Cortex of kidney (tissue), 1 donor: Measurements from ENCODE around the gene FSTL1.

Experiments used
- DNase-seq: peaks from one replicate; lab custom pipeline; 2025; lab: John Stamatoyannopoulos, UW

Gene FSTL1

GRCh38 chr3:120440001-120440703 lies 10.6 kb downstream of the FSTL1 start:
- DNase-seq, result no peak

- no peak for DNase-seq
These were observed 12.0 kb downstream of the FSTL1 start for GRCh38 chr3:120438665-120439370.

DNA sequence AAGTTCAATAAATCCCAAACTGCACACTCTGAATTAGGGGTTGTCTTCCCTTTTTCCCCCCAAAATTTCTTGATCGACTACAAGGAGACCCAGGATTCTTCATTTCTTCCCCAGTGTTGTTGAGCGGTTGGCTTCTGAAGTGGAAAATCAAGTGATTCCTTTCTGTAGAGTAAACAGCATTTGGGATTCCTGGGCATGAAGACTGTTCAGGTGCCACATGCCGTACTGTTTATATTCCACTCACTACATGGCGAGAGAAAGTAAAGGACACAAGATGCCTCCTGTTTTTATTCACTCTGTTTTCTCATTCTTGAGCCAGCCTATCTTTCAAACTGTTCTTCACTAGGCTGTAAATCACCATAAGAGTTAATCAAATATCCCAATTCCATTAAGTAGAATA lies 12.6 kb downstream of the FSTL1 start:
- no peak for DNase-seq

DNA sequence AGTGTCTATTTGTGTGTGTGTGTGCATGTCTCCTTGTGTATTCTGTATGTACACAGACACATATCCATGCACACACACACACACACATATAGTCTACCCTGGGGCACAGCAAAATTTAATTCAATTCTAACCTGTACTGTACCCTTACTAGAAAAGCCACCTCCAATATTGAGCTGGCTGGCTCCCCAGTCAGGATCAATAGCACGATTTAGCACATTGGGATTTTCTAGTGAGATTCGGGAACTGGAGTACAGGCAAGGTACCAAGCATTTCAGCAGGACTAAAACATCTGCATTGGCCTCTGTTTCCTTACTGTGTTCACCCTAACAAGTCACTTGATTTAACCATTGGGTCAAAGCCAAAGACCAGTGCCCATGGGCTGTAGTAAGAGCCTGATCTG lies 13.2 kb downstream of the FSTL1 start:
- no peak for DNase-seq

GRCh38 chr3:120436523-120437050 lies 14.2 kb downstream of the FSTL1 start:
- no peak for DNase-seq

GRCh38 chr3:120435621-120436020 lies 15.2 kb downstream of the FSTL1 start:
- no peak for DNase-seq

- no peak for DNase-seq
These were observed 17.0 kb downstream of the FSTL1 start for GRCh38 chr3:120433662-120434331.

- DNase-seq, result no peak
These were observed 18.5 kb downstream of the FSTL1 start for GRCh38 chr3:120432150-120432860.

GRCh38 chr3:120429921-120430361 lies 20.9 kb downstream of the FSTL1 start:
- DNase-seq, result no peak

DNA sequence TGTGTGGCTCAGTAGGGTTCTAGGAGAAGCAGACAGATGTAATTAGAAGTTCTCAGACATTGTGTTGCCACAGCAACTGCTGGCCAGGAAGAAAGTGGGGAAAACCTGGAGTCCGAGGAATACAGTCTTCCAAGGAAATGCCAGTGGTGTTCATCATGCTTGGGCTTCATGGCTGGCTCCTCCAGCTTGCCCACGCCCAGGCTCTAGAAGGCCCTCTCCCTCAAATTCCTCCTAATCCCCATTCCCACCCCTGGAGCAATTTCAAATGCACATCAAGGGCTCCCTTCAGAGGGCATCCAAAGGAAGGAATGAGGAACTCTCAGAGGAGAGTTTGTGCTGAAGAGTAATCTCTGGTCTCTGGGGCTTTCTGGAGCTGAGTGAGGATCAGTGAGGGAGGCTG lies 21.9 kb downstream of the FSTL1 start:
- no peak for DNase-seq

DNA sequence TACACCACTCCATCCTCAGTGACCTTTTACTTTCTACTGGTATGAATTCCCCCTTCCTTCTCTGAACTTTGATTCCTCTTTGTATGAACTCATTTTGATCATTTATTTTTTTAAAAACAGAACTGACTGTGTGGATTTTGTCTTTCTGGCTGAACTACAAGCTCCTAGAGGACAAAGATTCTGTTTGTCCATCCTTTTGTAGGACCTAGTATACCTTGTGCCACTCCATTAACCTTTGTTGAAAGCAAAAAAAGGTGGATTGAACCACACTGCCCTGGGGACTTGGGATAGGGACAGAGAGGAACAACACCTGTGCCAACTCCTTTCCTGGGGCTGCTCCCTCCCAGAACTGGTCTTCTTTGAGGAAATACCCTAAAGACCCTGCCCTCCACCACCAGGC lies 23.6 kb downstream of the FSTL1 start:
- no peak for DNase-seq

DNA sequence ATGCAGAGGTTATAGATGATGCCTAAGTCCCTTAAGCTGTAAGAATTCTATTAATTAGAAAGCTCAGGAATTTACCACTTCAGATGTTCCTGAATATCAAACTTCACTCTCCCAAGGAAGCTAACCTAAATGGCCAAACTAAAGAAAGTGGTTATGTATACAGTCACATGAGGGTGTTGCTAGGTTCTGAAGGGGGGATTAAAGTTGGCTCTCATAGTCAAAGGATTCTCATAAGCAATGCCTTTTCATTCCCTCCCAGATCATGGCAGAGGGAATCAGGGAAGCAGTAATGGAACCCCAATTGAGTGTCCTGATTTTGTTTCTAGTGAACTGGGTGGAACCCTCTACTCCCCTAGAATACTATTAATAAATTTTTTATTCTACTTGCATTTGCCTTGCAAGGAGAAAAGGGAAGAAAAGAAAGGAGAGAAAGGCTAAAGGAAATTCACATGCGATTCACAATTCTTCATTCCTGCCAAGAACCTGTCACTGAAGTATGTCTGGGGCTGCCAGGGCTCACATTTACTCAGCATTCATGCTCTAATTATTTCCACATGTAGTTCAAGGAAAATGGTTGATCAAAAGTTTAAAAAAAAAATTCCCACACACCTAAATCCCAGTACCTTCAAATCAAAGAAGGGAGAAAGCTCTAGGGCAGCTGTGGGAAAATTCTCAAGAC lies 25.1 kb downstream of the FSTL1 start:
- no peak for DNase-seq

DNA sequence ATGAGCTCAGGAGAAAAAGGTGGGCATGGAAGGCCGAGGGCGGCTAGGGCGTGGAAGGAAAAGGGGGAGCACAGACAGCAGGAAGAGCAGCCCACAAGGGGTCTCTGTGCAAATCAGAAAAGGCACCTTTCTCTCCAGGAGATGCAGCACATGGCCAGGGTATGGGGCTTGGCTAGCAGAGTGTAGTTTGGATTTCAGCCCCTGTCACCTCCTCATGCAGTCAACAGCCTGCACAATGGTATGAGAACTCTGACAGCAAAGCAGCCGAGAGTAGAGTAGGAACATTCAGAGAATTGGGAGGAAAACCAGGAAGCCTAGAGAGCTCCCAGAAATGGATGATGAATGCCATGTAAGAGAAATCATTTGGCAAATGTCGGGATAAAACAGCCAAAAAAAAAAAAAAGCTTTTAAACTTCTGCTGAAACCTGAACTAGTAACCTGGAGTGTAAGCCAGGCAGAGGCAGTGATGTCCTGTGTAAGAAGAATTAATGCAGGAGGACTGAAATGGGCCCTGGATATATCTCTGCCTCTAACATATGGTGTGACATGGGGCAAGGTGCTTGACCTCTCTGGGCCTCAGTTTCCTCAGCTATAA lies 25.7 kb downstream of the FSTL1 start:
- DNase-seq, result no peak

DNA sequence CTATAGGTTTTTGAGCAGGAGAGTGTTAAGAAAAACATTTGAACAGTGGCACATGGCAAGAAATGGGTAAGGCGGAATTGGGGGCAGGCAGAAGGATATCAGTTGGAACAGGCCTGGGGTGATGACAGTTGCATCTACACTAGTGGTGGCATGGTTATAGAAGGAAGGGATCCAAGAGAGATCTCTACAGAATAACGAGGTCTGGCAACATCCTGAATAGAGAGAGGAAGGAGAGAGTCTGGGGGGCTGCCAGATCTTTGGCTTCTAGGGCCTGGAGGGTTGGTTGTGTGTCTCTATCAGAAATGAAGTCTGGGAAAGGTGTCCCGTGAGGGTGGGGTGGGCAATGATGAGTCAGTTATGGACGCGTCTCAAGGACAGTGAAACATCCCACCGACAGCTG lies 26.3 kb downstream of the FSTL1 start:
- DNase-seq, result no peak

- DNase-seq, result no peak
These were observed 27.4 kb downstream of the FSTL1 start for GRCh38 chr3:120423432-120423831.

DNA sequence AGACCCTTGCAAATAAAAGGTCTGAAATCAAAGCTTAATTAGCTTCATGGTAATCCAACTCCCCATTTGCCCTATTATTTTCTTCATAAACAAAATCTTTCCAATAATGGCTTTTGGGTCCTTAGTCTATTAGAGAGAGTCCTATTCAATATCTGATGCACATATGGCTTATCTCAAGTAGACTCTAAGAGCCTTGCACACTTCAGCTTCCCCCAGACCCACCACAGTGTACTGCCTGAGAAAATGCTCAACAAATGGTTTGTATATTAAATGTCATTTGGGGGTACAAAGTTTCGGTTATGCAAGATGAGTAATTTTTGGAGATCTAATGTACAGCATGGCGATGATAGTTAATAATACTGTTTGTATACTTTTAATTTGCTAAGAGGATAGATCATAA lies 28.9 kb downstream of the FSTL1 start:
- no peak for DNase-seq

DNA sequence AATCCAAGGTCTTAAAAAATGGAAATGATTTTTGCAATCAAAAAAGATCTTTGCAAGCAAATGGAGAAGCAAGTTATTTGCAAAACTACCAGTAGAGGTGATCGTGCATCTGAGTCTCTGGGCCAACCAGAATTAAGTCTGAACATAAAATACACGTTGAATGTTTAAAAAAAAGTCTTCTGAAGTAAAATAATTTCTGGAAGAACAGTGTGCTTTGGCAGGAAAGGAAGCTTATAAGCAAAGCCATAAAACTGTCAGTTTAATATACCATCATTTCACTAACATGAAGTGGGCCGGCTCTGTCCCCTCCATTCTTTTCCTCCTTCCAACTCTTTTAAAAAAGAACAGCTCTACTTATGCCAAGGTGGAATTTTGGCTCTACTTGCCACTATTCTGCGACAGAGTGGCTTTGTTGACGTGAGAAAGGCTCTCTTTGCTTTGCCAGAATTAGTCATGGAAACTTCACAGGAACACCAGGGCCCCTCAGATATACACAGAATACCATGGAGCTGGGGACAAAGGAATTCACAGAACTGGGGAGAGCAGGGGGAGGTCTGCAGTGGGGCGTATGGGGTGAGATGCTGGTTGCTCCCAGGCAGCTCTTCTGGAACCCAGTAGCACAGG lies 29.8 kb downstream of the FSTL1 start:
- no peak for DNase-seq

DNA sequence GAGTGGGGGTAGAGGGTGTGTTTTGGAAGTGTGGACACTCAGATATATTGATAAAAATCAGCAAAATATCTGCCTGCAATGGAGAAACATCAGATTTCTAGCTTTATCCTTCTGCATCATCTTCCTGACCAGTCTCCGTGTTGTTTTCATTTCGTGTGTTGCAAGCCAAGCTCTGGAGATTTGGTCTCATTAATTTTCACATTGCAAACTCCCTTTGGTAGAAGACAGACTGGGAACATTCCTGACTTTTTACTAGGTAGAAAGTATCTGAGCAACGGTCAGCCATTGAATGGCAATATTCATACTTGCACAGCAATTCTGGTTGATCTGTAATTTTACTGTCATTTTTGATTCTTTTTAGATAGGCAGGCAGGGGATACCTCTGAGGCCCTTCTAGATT lies 30.4 kb downstream of the FSTL1 start:
- DNase-seq, result no peak

- DNase-seq, result no peak
These were observed 31.0 kb downstream of the FSTL1 start for GRCh38 chr3:120419797-120420196.

GRCh38 chr3:120418866-120419490 lies 31.8 kb downstream of the FSTL1 start:
- DNase-seq, result no peak
